SU-DHL-6 (cell line): ENCODE measurements around the gene SKAP2.

Experiments used
- H2AFZ ChIP-seq: fragments of 200-600 bp; sonication (generic); 2 replicates; pipeline ENCODE4 v1.6.1; 2014; ENCODE audit warnings: low read depth, mild to moderate bottlenecking, moderate library complexity, mixed read lengths, antibody characterized with exemption, low read length; ENCODE audit not compliant: severe bottlenecking
- H3F3A ChIP-seq: fragments of 200-600 bp; shearing (Covaris generic); 2 replicates; pipeline ENCODE4 v1.6.0; 2016; ENCODE audit warnings: antibody characterized with exemption, mild to moderate bottlenecking; ENCODE audit not compliant: insufficient read depth
- H3K27ac ChIP-seq: fragments of 200-600 bp; sonication (generic); 2 replicates; pipeline ENCODE4 v1.5.1; 2016; ENCODE audit warnings: low read depth, mild to moderate bottlenecking, low read length, moderate library complexity, mixed read lengths
- H3K27me3 ChIP-seq: fragments of 200-600 bp; sonication (generic), shearing (Covaris generic); 2 replicates; pipeline ENCODE4 v1.6.0; 2014; ENCODE audit warnings: mild to moderate bottlenecking, low read length
- H3K36me3 ChIP-seq: fragments of 200-600 bp; sonication (generic); 2 replicates; pipeline ENCODE4 v1.6.1; 2014; ENCODE audit warnings: mild to moderate bottlenecking, low read length, mixed read lengths
- H3K4me2 ChIP-seq: fragments of 300-600, 200-600 bp; shearing (Covaris generic), sonication (generic); 2 replicates; pipeline ENCODE4 v1.6.0; 2014; ENCODE audit warnings: low read length, low read depth, mild to moderate bottlenecking; ENCODE audit not compliant: poor library complexity, severe bottlenecking
- H3K4me3 ChIP-seq: fragments of 200-600 bp; sonication (generic); 2 replicates; pipeline ENCODE4 v1.5.1; 2014; ENCODE audit warnings: antibody characterized with exemption, low read length, mild to moderate bottlenecking, mixed read lengths; ENCODE audit not compliant: insufficient read depth, poor library complexity, severe bottlenecking
- H3K79me2 ChIP-seq: fragments of 200-600 bp; sonication (generic); 2 replicates; pipeline ENCODE4 v1.6.1; 2014; ENCODE audit warnings: mild to moderate bottlenecking, low read length, moderate library complexity; ENCODE audit not compliant: insufficient read depth
- H3K9ac ChIP-seq: fragments of 200-600 bp; sonication (generic); 2 replicates; pipeline ENCODE4 v1.7.0; 2014; ENCODE audit warnings: mild to moderate bottlenecking, low read length
- H3K9me2 ChIP-seq: fragments of 200-600 bp; sonication (generic); replicated peaks from 2 replicates; pipeline ENCODE4 v1.6.1; 2014; ENCODE audit warnings: low read length; ENCODE audit not compliant: insufficient read depth
- H3K9me3 ChIP-seq: fragments of 200-600 bp; sonication (generic); 2 replicates; pipeline ENCODE4 v1.6.1; 2014; ENCODE audit warnings: low read length, mixed read lengths; ENCODE audit not compliant: insufficient read depth
- H4K20me1 ChIP-seq: fragments of 200-600 bp; sonication (generic); 2 replicates; pipeline ENCODE4 v1.6.1; 2014; ENCODE audit warnings: low read depth, mild to moderate bottlenecking, antibody characterized with exemption, low read length, moderate library complexity, mixed read lengths
- CTCF ChIP-seq: fragments of 200-600 bp; sonication (generic); IDR thresholded peaks from one replicate; pipeline ENCODE4 v1.5.1; 2017; ENCODE audit warnings: antibody characterized with exemption, mild to moderate bottlenecking, low read length, moderate library complexity; ENCODE audit not compliant: insufficient read depth, poor library complexity, severe bottlenecking
- EZH2phosphoT487 ChIP-seq: fragments of 200-600 bp; sonication (generic), shearing (Covaris generic); conservative IDR thresholded peaks from 2 replicates; pipeline ENCODE4 v1.6.1; 2018; ENCODE audit warnings: mild to moderate bottlenecking, antibody characterized with exemption, low read length, moderate library complexity, mixed read lengths

Gene SKAP2

GRCh38 chr7:26656735-26657134, 207.7 kb downstream of the SKAP2 start:
- no peaks in the 10 kb centered on the region for H3F3A ChIP-seq
- H2AFZ ChIP-seq, result no peak overlapping the region
- H3K36me3 ChIP-seq, result no peaks in the 10 kb centered on the region
- no peak for TF ChIP-seq CTCF
- no peak for TF ChIP-seq EZH2phosphoT487
- no peaks in the 10 kb centered on the region for H3K9me3 ChIP-seq
- H3K9me2 ChIP-seq, result no peaks in the 10 kb centered on the region
- no peak overlapping the region for H3K4me3 ChIP-seq
- H3K9ac ChIP-seq, result no peak overlapping the region
- H3K4me2 ChIP-seq, result no peak overlapping the region
- H3K27ac ChIP-seq, result no peak overlapping the region
- H3K79me2 ChIP-seq, result no peaks in the 10 kb centered on the region
- H4K20me1 ChIP-seq, result no peaks in the 10 kb centered on the region
- H3K27me3 ChIP-seq, result no peaks in the 10 kb centered on the region

GRCh38 chr7:26655781-26656180, 208.6 kb downstream of the SKAP2 start:
- Histone ChIP-seq H3F3A (no peaks in the 10 kb centered on the region), H3K9ac (no peak overlapping the region), H3K27ac (no peak overlapping the region), H3K9me3 (no peaks in the 10 kb centered on the region), H3K36me3 (no peaks in the 10 kb centered on the region), H3K4me2 (no peak overlapping the region), H3K4me3 (no peak overlapping the region), H3K9me2 (no peaks in the 10 kb centered on the region), H2AFZ (no peak overlapping the region), H4K20me1 (no peaks in the 10 kb centered on the region), H3K27me3 (no peaks in the 10 kb centered on the region), H3K79me2 (no peaks in the 10 kb centered on the region)
- TF ChIP-seq CTCF (no peak), EZH2phosphoT487 (no peak)

DNA sequence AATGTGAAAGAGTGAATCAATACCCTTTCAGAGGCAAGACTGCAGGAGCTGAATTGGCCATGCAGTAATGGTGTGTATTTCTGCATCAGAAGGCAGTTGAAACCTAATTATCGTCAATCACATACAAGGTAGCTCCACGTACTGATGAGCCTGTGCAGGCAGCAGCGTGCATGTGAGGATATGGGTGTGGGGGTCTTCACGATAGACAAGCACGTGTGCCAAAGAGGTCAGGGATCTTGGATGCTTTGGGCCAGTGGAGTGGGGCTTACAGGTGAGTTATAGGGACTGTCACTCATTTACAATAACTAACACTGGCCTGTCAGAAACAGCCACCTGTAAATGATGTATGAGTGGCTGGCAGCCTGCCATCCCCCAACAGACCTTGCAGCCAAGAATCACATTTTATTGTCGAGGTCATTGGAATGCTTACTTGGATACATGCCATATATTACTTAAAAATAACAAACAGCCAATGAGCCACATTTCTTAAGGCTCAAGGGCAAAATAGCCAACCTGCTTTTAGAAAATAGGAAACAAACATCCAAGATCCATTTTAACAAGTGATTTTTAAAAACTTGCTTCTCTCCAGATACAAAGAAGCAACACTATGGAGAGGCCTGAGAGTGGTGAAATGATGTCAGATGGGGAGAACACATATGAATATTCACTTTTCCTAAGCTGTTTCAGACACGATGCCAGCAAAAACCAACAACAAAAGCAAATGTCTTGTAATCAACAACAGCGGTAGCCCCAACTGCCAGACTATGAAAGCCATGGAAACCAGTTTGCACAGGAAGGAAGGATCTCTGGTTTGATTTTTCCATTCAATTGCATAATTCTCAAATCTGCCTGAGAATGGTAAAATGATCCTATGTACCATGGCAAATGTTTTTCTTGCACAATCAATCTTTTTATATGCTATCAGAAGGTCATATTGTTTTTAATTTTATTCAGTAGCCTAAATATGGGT, 210.7 kb downstream of the SKAP2 start:
- Histone ChIP-seq H4K20me1 (no peaks in the 10 kb centered on the region), H3K4me2 (no peak overlapping the region)
- TF ChIP-seq CTCF (no peak), EZH2phosphoT487 (no peak)

More for the DNA sequence above, 210.7 kb downstream of the SKAP2 start:
- Histone ChIP-seq H3K79me2 (no peaks in the 10 kb centered on the region), H3F3A (no peaks in the 10 kb centered on the region), H3K27ac (no peak overlapping the region), H3K9me3 (no peaks in the 10 kb centered on the region), H3K36me3 (no peaks in the 10 kb centered on the region), H3K4me3 (no peak overlapping the region), H3K27me3 (no peaks in the 10 kb centered on the region), H3K9ac (no peak overlapping the region), H3K9me2 (no peaks in the 10 kb centered on the region), H2AFZ (no peak overlapping the region)
